Astrocyte (in vitro differentiated cells and primary cell): Measurements from ENCODE around the gene PSMD12.
"Not testable (repeated sequence)": the region's sequence is repeated elsewhere in the genome, so short reads cannot be mapped to it uniquely, and the experiment has no call there.

Experiments
- EZH2 ChIP-seq: IDR thresholded peaks from 2 replicates; pipeline ENCODE4 v1.6.1; 2012; ENCODE audit warnings: mild to moderate bottlenecking, low read length, inconsistent platforms; ENCODE audit not compliant: insufficient read depth
- TF ChIP-seq, protein P1 (sequence below): IDR thresholded peaks from 2 replicates; pipeline ENCODE4 v1.5.1; 2011; ENCODE audit warnings: low read depth, mild to moderate bottlenecking, inconsistent platforms, low read length, moderate library complexity; ENCODE audit not compliant: insufficient read depth

DNA sequence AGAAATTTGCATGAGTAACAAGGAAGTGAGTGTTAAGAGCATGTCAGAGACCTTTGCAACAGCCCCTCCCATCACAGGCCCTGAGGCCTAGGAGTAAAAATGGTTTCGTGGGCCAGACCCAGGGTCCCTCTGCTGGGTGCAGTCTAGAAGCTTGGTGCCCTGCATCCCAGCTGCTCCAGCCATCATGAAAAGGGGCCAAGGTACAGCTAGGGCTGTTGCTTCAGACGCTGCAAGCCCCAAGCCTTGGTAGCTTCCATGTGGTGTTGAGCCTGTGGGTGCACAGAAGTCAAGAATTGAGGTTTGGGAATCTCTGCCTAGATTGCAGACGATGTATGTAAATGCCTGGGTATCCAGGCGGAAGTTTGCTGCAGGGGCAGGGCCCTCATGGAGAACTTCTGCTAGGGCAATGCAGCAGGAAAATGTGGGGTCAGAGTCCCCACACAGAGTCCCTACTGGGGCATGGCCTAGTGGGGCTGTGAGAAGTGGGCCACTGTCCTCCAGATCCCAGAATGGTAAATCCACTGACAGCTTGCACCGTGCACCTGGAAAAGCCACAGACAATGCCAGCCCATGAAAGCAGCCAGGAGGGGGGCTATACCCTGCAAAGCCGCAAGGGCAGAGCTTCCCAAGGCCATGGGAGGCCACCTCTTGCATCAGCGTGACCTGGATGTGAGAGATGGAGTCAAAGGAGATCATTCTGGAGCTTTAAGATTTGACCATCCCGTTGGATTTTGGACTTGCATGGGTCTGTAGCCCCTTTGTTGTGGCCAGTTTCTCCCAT, 34.8 kb downstream of the PSMD12 start:
- not testable (repeated sequence) for TF ChIP-seq EZH2
- TF ChIP-seq, protein P1, sequence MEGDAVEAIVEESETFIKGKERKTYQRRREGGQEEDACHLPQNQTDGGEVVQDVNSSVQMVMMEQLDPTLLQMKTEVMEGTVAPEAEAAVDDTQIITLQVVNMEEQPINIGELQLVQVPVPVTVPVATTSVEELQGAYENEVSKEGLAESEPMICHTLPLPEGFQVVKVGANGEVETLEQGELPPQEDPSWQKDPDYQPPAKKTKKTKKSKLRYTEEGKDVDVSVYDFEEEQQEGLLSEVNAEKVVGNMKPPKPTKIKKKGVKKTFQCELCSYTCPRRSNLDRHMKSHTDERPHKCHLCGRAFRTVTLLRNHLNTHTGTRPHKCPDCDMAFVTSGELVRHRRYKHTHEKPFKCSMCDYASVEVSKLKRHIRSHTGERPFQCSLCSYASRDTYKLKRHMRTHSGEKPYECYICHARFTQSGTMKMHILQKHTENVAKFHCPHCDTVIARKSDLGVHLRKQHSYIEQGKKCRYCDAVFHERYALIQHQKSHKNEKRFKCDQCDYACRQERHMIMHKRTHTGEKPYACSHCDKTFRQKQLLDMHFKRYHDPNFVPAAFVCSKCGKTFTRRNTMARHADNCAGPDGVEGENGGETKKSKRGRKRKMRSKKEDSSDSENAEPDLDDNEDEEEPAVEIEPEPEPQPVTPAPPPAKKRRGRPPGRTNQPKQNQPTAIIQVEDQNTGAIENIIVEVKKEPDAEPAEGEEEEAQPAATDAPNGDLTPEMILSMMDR: not testable (repeated sequence)
